Middle frontal gyrus (tissue), 1 donor: ENCODE measurements around the gene TMEM82.

Source experiments
- DNase-seq: peaks from one replicate; pipeline ENCODE4 v3.0.0-alpha.2; 2015; ENCODE audit warnings: low spot score; ENCODE audit errors: extremely low spot score

Gene TMEM82

DNA sequence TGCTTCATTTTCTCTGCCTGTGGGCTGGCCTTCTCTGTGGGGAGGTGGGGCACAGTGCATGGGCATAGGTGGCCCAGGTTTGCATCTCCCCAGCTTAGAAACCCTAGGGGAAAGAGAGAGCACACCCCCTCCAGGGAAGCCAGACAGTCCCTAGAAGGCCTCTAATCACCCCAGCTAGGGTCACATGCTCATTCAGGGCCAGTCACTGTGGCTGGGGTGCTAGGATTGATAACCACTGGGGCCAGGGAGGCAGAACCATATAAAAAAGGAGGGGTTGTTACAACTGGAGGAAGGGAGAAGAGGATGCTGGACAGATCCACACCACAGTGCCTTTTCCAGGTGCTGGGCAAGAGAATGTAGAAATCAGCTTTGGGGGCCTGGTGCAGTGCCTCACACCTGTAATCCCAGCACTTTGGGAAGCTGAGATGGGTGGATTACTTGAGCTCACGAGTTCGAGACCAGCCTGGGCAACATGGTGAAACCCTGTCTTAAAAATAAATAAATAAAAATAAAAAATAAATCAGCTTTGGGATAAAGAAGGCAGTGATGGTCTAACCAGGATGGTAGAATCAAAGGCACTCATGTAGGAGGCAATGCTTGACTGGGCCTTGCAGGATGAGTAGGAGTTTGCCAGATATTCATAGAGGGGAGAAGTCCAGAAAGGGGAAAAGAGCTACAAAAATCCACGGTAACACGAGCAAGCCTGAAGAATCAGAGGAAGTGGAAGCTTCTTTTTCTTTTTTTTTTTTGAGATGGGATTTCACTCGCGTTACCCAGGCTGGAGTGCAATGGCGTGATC, 35.8 kb downstream of the TMEM82 start:
- no peak for DNase-seq

DNA sequence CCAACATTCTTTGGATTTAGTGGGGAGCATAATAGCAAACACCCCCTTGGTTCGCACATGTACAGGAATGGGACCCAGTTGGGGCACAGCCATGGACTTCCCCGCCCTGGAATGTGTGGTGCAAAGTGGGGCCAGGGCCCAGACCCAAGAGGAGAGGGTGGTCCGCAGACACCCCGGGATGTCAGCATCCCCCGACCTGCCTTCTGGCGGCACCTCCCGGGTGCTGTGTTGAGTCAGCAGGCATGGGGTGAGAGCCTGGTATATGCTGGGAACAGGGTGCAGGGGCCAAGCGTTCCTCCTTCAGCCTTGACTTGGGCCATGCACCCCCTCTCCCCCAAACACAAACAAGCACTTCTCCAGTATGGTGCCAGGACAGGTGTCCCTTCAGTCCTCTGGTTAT, 43.4 kb downstream of the TMEM82 start:
- DNase-seq: no peak

DNA sequence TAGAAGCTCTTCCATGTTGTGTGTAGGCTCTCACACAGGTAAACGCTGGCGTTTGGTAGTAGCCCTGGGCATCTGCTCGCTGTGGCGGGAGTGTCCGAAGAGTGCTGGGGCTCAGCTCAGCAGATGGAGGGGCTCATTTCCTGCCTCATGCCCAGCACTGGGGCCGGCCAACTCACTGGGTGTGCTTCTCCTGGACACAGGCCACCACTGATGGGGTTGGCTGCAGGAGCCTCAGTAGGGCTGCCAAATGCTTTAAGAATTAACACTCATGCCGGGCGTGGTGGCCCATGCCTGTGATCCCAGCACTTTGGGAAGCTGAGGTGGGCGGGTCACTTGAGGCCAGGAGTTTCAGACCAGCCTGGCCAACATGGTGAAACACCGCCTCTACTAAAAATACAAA, 44.3 kb downstream of the TMEM82 start:
- DNase-seq: no peak

DNA sequence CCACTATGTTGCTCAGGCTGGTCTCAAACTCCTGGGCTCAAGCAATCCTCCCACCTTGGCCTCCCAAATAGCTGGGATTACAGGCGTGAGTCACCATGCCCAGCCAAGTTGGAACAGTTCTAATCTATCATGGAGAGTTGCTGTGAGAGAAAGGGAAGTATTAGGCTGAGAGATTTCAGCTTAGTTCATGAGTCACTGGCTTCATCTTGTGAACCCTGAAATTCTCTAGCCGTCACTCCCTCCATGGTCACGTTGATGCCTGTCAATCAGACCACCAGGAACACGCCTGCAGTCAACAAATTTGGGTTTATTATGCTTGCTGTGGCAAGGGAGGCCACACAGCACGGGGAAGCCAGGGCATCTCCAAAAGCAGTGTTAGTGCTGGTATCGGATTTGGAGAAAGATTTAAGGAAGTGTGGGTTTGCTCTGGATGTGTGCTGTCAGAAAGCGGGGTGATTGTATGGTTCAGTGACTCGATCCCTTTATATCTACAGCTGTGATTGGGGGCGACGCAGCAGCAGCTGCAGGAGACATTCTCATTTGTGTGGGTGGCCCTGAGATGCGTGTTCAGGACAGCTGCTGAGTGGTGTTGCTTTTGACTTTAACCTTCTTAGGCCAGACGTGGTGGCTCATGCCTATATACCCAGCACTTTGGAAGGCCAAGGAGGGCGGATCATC, 46.5 kb downstream of the TMEM82 start:
- DNase-seq: no peak

DNA sequence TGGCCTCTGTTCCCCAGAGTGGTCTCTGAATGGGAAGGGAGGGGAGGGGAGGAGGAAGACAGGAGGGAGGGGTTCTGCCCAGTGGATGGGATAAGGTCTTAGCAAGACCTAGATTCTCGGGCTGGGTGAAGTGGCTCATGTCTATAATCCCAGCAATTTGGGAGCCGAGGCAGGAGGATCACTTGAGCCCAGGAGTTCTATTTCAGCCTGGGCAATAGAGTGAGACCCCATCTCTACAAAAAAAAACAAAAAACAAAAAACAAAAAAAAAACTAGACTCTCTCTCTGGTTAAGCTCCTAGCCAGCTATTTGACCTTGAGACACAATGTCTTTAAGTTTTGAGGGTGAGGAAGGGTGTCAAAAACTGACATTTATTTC, 53.8 kb downstream of the TMEM82 start:
- no peak for DNase-seq
